ENCODE measurements around the gene CCSAP. TPM values are rescaled to one million over a fixed set of nuclear protein-coding genes. Genes with fewer than 3 reads are reported as not detected.

CCSAP gene
- total RNA-seq, 1 donor from 2014 or later = 5.1 TPM

GRCh38 chr1:229326601-229327000, 16.2 kb downstream of the CCSAP start:
- no peak for DNase-seq (ENCODE audit: low read depth)
- TF ChIP-seq CTCF (conservative IDR thresholded peaks at IDR 0.05; ENCODE audit: low read depth, low read length) = no peak
- H3K4me3 ChIP-seq (ENCODE audit: low read depth, low read length) = no peak overlapping the region

GRCh38 chr1:229325853-229326487, 16.9 kb downstream of the CCSAP start:
- H3K4me3 ChIP-seq (ENCODE audit: low read depth, low read length) = no peak overlapping the region
- no peak for DNase-seq (ENCODE audit: low read depth)
- TF ChIP-seq CTCF (conservative IDR thresholded peaks at IDR 0.05; ENCODE audit: low read depth, low read length) = no peak

- no peak for TF ChIP-seq CTCF (conservative IDR thresholded peaks at IDR 0.05; ENCODE audit: low read depth, low read length)
- no peak overlapping the region for H3K4me3 ChIP-seq (ENCODE audit: low read depth, low read length)
- no peak for DNase-seq (ENCODE audit: low read depth)
Observed at GRCh38 chr1:229325401-229325800, 17.4 kb downstream of the CCSAP start.

- no peak for DNase-seq (ENCODE audit: low read depth)
- TF ChIP-seq CTCF (conservative IDR thresholded peaks at IDR 0.05; ENCODE audit: low read depth, low read length) = no peak
- no peak overlapping the region for H3K4me3 ChIP-seq (ENCODE audit: low read depth, low read length)
Observed at GRCh38 chr1:229323885-229324553, 18.8 kb downstream of the CCSAP start.

- no peak for TF ChIP-seq CTCF (conservative IDR thresholded peaks at IDR 0.05; ENCODE audit: low read depth, low read length)
- no peak for DNase-seq (ENCODE audit: low read depth)
- no peak overlapping the region for H3K4me3 ChIP-seq (ENCODE audit: low read depth, low read length)
Observed at GRCh38 chr1:229323201-229323600, 19.6 kb downstream of the CCSAP start.

- H3K4me3 ChIP-seq (ENCODE audit: low read depth, low read length) = no peak overlapping the region
- DNase-seq (ENCODE audit: low read depth) = no peak
- no peak for TF ChIP-seq CTCF (conservative IDR thresholded peaks at IDR 0.05; ENCODE audit: low read depth, low read length)
Observed at GRCh38 chr1:229319487-229319886, 23.4 kb downstream of the CCSAP start.

GRCh38 chr1:229318056-229318455, 24.8 kb downstream of the CCSAP start:
- H3K4me3 ChIP-seq (ENCODE audit: low read depth, low read length) = no peak overlapping the region
- DNase-seq (ENCODE audit: low read depth) = no peak
- TF ChIP-seq CTCF (conservative IDR thresholded peaks at IDR 0.05; ENCODE audit: low read depth, low read length) = no peak

All from epithelial cell of proximal tubule (primary cell).